Stimulated activated CD4-positive, alpha-beta T cell treated with anti-CD3 and anti-CD28 coated beads, Interleukin-4, amount 100 ng/mL, for 24 hours (primary cell): ENCODE measurements around the gene NPM1.
"Not testable (repeated sequence)": the region's sequence is repeated elsewhere in the genome, so short reads cannot be mapped to it uniquely, and the experiment has no call there.

ENCODE experiments used
- DNase-seq: peaks from one replicate; pipeline ENCODE4 v3.0.0-alpha.2; 2020

Gene NPM1

DNA sequence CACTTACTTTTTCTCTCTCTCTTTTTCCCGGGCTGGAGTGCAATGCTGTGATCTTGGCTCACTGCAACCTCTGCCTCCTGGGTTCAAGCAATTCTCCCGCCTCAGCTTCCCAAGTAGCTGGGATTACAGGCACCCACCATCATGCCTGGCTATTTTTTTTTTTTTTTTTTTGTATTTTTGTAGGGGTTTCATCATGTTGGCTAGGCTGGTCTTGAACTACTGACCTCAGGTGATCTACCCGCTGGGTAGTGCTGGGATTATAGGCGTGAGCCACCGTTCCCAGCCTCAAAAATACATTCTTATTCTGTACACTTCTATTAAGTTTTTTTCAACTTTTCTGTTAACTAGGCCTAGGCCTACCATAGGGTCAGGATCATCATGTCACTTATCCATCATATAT, 26.3 kb downstream of the NPM1 start:
- not testable (repeated sequence) for DNase-seq

GRCh38 chr5:171415115-171415730, 27.6 kb downstream of the NPM1 start:
- DNase-seq = no peak

DNA sequence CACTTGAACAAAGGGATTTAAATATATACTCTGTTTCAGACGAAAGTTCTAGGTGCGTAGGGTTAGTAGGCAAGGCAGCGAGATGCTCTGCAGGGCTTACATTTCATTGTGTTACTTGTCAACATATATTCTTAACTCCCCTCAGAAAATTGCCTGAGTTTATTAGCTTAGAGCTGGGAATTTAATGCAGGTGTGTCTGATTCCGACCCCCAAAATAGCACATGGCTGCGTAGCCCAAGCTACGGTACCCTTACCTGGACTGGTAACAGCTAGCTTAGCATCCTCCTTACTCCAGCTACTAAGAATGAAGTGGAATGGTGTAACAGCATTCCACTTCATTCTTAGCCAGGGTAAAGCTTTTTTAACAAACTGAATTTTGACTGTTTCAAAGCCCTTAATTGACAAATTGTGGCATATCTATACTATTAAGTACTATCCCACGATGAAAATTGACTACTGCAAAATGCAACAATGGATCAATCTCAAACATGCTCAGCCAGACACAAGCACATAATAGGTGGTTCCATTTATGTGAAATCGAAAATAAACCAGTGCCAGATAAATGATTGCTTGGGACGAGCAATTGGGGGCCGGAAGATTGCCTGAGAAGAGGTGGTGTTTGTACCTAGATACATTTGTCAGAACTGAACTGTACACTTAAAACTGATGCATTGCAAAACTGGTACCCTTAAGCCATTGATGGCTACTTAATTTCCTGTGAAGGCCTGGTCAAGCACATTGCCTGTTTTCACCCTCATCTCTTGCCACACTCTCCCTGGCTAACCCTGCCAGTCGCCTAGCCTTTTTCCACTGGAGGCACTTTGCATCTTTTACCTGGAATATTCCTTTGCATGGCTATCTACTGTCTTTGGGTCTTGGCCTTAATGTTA, 28.8 kb downstream of the NPM1 start:
- no peak for DNase-seq

DNA sequence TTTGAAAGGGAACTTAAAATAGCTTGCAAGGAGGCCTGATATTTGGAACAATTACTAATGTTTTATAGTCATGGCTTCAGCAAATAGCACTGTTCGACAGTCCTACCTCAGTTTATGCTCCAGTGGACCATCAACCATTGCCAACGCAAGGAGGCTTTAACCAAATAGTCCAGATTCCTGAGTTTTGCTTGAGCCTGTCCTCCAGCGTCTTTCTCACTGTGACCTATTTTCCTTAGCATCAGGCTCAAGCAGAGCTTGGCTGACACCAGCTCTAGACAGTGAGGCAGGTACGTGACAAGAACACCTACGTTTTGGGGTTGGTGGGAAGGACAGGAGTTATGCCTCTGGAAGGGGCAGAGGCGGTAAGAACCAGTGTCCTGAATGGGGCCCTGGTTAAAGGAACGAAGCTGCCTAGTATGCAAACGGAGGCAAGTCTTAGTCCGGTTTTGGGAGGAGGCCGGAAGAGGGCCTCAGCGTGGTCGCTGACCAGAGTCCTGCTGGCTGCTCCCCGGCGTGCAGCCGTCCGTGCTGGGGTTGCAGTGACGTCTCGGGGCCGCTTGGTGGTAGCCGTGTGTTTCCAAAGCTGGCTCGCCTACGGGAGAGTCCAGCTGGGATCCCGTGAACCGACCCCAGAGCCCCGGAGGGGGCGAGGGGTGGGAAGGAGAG, 30.8 kb downstream of the NPM1 start:
- DNase-seq = peak; percentile 64

DNA sequence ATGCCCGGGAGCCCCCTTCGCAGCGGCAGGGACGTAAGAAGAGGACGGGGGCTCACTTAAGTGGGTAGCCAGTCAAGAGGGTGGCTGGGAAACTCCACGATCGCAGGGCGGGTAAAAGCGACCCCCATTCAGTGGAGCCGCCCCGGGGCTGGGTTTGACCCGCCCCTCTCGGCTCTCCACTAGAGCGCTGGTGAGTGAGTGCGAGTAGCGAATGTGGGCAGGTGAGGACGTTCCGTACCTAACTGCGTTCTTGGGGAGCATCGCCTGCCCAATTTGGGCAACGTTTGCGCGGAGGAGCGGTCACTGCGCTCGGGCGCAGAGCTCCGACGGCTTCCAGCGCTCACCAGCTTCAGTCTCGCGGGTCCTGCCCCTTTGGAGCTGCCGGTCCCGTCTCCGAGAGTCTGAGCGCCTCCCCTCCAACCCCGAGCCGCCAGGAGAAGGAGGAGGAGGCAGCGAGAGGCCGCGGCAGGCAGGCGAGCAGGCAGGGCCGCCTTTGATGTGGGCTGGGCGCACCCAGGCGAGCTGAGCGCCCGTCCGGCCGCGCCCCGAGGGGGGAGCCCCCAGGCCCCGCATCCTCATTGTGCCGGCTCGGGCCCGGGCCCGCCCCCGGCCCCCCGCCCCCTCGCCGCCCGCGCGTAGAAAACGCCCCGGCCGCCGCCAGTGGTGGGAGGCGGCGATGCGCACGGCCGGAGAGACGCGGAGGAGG, 31.5 kb downstream of the NPM1 start, which contains the start of gene FGF18:
Gene FGF18 (plus strand): TSS at position 666 of the 706 bp plus-strand sequence. CDS start 553 bp downstream, outside the sequence.
- DNase-seq = peak; percentile 34

DNA sequence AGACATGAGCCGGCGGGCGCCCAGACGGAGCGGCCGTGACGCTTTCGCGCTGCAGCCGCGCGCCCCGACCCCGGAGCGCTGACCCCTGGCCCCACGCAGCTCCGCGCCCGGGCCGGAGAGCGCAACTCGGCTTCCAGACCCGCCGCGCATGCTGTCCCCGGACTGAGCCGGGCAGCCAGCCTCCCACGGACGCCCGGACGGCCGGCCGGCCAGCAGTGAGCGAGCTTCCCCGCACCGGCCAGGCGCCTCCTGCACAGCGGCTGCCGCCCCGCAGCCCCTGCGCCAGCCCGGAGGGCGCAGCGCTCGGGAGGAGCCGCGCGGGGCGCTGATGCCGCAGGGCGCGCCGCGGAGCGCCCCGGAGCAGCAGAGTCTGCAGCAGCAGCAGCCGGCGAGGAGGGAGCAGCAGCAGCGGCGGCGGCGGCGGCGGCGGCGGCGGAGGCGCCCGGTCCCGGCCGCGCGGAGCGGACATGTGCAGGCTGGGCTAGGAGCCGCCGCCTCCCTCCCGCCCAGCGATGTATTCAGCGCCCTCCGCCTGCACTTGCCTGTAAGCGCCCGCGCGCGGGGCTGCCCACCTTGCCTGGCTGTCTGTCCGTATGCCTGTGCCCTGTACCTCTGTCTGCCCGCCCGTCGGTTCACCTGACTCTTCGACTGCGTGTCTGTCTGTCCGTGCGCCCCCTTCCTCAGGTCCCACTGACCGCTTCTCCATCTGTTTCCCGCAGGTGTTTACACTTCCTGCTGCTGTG, 32.2 kb downstream of the NPM1 start:
- DNase-seq = peak; percentile 26

DNA sequence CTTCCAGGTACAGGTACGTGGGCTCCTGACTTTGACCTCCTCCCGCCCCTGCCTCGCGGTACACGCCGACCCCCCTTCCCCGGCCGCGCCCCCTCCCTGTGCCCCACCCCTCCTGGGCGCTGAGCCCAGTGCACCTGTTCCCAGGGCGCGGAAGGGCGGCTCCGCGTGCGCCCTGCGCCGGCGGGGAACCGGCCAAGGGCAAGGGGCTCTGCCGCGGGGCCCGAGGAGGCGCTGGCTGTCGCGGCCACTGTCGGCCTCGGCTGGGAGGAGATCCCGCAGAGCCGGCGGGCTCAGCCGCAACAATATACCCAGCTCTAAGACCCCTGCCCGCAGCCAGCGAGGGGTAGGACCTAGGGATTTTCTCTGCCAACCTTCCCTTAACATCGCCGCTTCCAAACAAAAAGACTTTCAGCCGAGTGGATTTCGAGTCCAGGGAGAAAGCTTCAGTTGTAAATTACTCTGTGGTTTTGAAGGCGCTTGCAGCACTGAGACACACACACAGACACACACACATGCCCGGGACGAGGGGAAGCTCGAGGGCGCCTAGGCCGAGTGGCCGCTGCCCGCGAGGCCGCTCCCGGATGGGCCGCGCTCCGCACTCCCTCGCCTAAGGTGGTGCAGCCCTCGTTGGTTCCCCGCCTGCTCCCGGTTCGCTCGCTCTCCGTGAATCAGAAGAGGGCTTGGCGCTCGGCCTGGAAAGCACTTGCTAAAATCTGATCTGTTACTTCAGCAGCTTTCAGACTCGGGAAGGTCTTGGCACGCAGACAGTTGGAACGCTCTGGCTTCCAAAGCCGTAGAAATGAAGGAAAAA, 33.0 kb downstream of the NPM1 start:
- DNase-seq = no peak

DNA sequence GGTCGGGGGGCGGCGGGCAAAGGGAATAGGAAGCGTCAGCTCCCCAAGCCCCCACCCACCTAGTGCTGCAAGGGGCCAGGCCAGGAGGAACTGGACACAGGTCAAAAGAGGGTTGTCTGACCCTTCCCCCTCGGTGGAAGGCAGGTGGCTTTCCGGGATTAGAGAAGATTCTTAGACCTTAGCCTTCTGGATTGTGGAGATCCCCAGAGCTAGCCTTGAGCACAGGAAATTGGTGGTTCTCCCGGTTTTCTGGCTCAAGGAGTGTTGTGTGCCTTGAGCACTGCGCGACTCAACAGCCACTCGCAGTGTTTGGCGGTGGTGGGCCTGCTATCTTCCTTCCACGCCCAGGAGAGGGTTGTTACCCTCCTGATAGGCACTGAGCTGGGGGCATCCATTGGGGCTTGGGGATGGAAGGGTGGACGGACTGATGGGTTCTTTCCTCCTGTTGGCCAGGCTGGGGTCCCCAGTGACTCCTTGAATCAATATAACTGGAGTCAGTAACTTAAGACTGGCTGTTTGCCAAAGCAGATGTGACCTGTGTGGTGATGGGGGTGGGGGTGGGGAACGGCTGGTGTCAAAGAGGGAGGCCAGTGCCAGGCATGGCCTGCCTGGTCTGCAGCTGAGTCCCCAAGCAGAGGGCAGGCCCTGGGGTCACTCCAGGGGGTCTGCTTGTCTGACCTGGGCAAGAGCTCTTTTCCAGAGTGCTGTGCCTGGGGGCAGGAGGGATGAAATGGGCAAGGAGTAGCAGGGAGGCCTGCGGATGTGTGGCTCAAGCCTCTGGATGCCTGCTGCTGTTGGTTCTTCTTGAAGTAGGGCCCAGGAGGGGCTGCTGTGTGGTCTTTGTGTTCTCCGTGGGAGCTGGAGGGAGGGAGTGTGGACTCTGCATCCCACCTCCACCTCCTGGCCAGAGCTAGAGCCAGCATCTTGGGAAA, 33.9 kb downstream of the NPM1 start:
- DNase-seq = no peak

DNA sequence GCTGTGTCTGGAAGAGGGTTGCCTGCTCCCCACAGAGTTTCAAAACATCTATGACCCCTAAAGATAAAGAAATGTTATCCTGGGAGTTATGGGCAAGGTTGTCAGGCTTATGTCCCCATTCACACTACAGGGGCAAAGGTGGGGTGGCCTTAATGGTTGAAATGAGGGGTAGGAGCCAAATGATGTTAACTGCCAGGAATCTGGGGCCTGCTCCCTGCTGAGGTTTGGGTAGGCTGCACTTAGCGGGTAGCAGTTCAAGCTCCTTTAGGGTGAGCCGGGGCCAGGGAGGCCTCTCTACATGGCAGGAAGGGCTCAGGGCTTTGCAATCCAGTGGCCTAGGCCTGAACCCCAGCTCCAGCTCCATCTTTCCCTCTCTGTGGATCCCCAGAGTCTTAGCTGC, 34.8 kb downstream of the NPM1 start:
- DNase-seq = no peak

GRCh38 chr5:171422902-171423663, 35.4 kb downstream of the NPM1 start:
- DNase-seq = no peak

- no peak for DNase-seq
These were observed 37.1 kb downstream of the NPM1 start for GRCh38 chr5:171424726-171425125.

GRCh38 chr5:171425596-171426244, 38.1 kb downstream of the NPM1 start:
- DNase-seq = no peak

GRCh38 chr5:171426266-171426665, 38.6 kb downstream of the NPM1 start:
- DNase-seq = no peak

- no peak for DNase-seq
These were observed 39.0 kb downstream of the NPM1 start for GRCh38 chr5:171426680-171427079.

- DNase-seq = no peak
These were observed 39.9 kb downstream of the NPM1 start for GRCh38 chr5:171427318-171428167.

GRCh38 chr5:171428168-171428696, 40.6 kb downstream of the NPM1 start:
- no peak for DNase-seq

GRCh38 chr5:171428809-171429542, 41.3 kb downstream of the NPM1 start:
- no peak for DNase-seq
